Left lung (tissue), 10 donors: ENCODE data around the gene SLC36A4. TPM values are rescaled to one million over a fixed set of nuclear protein-coding genes. Genes with fewer than 3 reads are reported as not detected.
"Not testable (repeated sequence)": the region's sequence is repeated elsewhere in the genome, so short reads cannot be mapped to it uniquely, and the experiment has no call there.

Source experiments
- ATAC-seq: fragments of 200-7000 bp; cut with Tn5 transposase; one replicate; pipeline ENCODE4 v1.9.1; 2020; ENCODE audit warnings: moderate library complexity
- DNase-seq, 4 donors: peaks; one replicate each; pipeline ENCODE4 v3.0.0-alpha.2; 2013 to 2020
- H3K27ac ChIP-seq, 2 donors: fragments of 200-600 bp; sonication (generic) in 1 of 2; one replicate each; pipeline versions ENCODE4 v1.5.0 to v1.8.0; 2020 to 2021
- H3K27me3 ChIP-seq, 2 donors: fragments of 200-600 bp; sonication (generic) in 1 of 2; one replicate each; pipeline versions ENCODE4 v1.5.0 to v1.8.0; 2020 to 2021
- H3K36me3 ChIP-seq, 2 donors: fragments of 200-600 bp; sonication (generic) in 1 of 2; one replicate each; pipeline versions ENCODE4 v1.5.0 to v1.8.0; 2020 to 2021
- H3K4me1 ChIP-seq, 2 donors: fragments of 200-600 bp; one replicate each; pipeline ENCODE4 v1.8.0; 2021
- H3K4me3 ChIP-seq, 2 donors: fragments of 200-600 bp; sonication (generic) in 1 of 2; one replicate each; pipeline versions ENCODE4 v1.5.0 to v1.8.0; 2020 to 2021; ENCODE audit warnings: mild to moderate bottlenecking in 1 of 2
- H3K9me3 ChIP-seq, 2 donors: fragments of 200-600 bp; sonication (generic) in 1 of 2; one replicate each; pipeline versions ENCODE4 v1.5.0 to v1.8.0; 2020 to 2021
- intact Hi-C, 2 donors: fragments of 100-400 bp; cut with DNase I; formaldehyde crosslinking; loops; one replicate each; pipeline versions ENCODE4 v1.11.2 to v1.14.2; 2022
- polyA plus RNA-seq, 6 donors: library from polyadenylated mRNA; unstranded; fragments of 120-200 nt; gene quantifications; one replicate each; pipeline ENCODE4 v1.2.1, GENCODE V29; 2013; ENCODE audit not compliant: insufficient read length in 6 of 6
- total RNA-seq, 2 donors: library from RNA; stranded (reverse); fragmentation: NEBNext Ultra II Directional; extraction: Animal tissue kit (Norgen Biotek cat#: 25700); gene quantifications; one replicate each; pipeline ENCODE4 v1.2.1, GENCODE V29; 2021
- TF ChIP-seq, protein P1 (sequence below), 2 donors: fragments of 200-600 bp; sonication (generic) in 1 of 2; IDR thresholded peaks; one replicate each; pipeline versions ENCODE4 v1.5.0 to v1.8.0; 2021; ENCODE audit warnings: antibody characterized with exemption in 2 of 2
- donor health status: DM: no; HTN: yes; CAD: no.
- donor health status: DM: no; HTN: no; CAD: no.

SLC36A4 gene
- total and polyA plus RNA-seq, 8 donors, result 10.3 to 29.4 (median 19.0) TPM

DNA sequence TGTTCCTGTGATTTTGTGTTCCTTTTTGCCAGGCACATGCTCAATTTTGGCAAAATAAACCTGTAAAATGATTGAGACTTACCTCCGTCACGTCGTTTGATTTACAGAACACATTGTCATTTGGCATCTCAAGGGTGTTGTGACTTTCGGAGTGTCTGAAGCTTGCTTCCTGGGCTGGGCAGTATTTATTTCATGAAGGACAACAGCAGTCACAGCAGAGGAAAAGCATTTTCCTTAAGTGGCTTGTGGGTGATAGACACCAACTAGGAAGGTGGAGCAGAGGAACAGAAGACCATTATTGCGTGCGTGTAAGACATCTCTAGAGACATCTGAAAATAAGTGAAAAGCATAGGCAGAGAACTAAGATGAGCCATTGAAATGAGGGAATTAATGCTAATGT is 80.2 kb downstream of the SLC36A4 start:
- no peak for DNase-seq
- Histone ChIP-seq H3K36me3 (no peaks in the 10 kb centered on the region), H3K27me3 (no peaks in the 10 kb centered on the region), H3K9me3 (no peaks in the 10 kb centered on the region), H3K4me1 (no peaks in the 10 kb centered on the region), H3K4me3 (no peak overlapping the region), H3K27ac (no peak overlapping the region)
- TF ChIP-seq, protein P1, sequence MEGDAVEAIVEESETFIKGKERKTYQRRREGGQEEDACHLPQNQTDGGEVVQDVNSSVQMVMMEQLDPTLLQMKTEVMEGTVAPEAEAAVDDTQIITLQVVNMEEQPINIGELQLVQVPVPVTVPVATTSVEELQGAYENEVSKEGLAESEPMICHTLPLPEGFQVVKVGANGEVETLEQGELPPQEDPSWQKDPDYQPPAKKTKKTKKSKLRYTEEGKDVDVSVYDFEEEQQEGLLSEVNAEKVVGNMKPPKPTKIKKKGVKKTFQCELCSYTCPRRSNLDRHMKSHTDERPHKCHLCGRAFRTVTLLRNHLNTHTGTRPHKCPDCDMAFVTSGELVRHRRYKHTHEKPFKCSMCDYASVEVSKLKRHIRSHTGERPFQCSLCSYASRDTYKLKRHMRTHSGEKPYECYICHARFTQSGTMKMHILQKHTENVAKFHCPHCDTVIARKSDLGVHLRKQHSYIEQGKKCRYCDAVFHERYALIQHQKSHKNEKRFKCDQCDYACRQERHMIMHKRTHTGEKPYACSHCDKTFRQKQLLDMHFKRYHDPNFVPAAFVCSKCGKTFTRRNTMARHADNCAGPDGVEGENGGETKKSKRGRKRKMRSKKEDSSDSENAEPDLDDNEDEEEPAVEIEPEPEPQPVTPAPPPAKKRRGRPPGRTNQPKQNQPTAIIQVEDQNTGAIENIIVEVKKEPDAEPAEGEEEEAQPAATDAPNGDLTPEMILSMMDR (IDR thresholded peaks at IDR 0.05), result no peak
- intact Hi-C loops, result no loop called here
- ATAC-seq, result no peak

DNA sequence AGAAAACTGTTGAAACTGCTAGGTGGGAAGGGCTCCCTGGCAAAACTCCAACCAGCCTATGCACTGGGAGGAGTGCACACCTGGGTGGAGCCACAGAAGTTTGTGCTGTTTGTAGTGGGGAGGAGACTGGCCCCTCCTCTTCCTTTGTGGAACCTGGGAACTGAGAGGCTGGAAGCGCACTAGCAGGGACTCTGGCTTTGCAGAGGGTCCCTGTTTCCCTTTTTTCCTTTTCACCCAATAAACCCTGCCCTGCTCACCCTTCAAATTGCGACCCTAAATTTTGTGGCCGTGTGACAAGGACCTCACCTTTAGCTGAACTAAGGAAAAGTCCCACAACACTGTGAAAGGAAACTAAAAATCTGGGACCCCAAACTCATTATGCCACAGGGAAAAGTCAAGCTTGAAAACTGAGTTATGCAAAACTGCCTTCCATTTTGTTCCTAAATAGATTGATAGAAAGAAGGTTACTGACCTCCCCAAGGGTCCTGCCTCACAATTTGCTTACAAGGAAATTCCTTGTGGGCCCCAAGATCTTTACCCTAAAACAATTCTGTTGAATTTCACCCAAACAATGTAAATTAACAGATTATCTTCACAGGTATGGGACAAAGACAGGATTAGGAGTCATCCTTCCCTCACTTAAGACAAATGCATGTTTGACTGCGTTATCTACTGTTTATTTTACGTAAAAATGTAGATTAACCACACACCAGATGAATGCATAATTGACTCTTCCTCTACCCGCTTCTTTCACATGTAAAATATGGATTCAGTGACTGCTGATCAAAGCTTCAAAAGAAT is 81.0 kb downstream of the SLC36A4 start:
- Histone ChIP-seq H3K27me3 (no peaks in the 10 kb centered on the region), H3K9me3 (no peaks in the 10 kb centered on the region), H3K27ac (no peak overlapping the region), H3K4me3 (no peak overlapping the region), H3K36me3 (no peaks in the 10 kb centered on the region), H3K4me1 (no peaks in the 10 kb centered on the region)
- TF ChIP-seq, protein P1 (IDR thresholded peaks at IDR 0.05), result no peak
- intact Hi-C loops, result no loop called here
- DNase-seq, result no peak
- no peak for ATAC-seq

DNA sequence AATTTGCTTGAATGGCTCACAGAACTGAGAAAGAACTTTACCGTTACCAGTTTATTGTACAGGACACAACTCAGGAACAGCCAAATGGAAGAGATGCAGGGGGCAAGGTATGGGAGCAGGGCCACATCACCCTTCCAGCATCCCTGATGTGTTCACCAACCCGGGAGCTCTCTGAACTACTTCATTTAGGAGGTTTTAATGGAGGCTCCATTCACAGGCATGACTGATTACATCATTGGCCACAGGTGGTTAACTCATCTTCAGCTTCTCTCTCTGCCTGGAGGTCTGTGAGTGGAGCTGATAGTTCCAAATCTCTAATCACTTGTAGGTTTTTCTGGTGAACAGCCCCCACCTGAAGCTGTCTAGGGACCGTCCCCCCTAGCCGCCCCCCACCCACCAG is 83.5 kb downstream of the SLC36A4 start:
- H3K27me3 ChIP-seq, result no peaks in the 10 kb centered on the region
- no peak overlapping the region for H3K4me3 ChIP-seq
- H3K9me3 ChIP-seq, result no peaks in the 10 kb centered on the region
- TF ChIP-seq, protein P1 (IDR thresholded peaks at IDR 0.05), result no peak
- intact Hi-C loops, result no loop called here
- ATAC-seq (no peak), DNase-seq (no peak)
- no peak overlapping the region for H3K27ac ChIP-seq
- no peaks in the 10 kb centered on the region for H3K36me3 ChIP-seq
- no peaks in the 10 kb centered on the region for H3K4me1 ChIP-seq

DNA sequence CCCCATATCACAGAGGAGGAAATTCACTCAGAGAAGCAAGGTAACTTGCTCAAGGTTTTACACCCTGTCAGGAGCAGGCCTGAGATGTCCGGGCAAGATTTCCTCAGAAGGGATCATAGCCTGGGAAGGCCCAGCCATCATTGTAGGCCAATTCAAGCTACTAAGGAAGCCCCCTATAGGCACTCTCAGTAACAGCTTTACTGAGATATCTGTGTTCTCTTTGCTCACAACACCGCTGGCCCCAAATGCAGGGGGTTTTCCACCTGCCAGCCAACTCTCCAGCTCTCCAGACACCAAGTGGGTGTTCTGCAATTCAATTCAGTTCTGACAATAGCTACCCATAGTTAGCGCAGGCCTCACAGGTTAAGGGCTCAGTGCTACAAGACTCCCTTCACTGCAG is 84.0 kb downstream of the SLC36A4 start:
- no peak for ATAC-seq
- intact Hi-C loops, result no loop called here
- Histone ChIP-seq H3K36me3 (no peaks in the 10 kb centered on the region), H3K9me3 (no peaks in the 10 kb centered on the region), H3K27ac (no peak overlapping the region), H3K4me3 (no peak overlapping the region), H3K4me1 (no peaks in the 10 kb centered on the region), H3K27me3 (no peaks in the 10 kb centered on the region)
- DNase-seq, result no peak
- TF ChIP-seq, protein P1 (IDR thresholded peaks at IDR 0.05), result no peak

DNA sequence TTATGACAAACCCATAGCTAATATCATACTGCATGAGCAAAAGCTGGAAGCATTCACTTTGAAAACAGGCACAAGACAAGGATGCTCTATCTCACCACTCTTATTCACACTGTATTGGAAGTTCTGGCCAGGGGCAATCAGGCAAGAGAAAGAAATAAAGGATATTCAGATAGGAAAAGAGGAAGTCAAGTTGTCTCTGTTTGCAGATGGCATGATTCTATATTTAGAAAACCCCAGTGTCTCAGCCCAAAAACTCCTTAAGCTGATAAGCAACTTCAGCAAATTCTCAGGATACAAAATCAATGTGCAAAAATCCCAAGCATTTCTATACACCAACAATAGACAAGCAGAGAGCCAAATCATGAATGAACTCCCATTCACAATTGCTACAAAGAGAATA is 86.6 kb downstream of the SLC36A4 start:
- H3K27me3 ChIP-seq, H3K4me3 ChIP-seq, DNase-seq, H3K36me3 ChIP-seq, ATAC-seq, intact Hi-C loops, H3K4me1 ChIP-seq, H3K9me3 ChIP-seq, H3K27ac ChIP-seq: not testable (repeated sequence)

DNA sequence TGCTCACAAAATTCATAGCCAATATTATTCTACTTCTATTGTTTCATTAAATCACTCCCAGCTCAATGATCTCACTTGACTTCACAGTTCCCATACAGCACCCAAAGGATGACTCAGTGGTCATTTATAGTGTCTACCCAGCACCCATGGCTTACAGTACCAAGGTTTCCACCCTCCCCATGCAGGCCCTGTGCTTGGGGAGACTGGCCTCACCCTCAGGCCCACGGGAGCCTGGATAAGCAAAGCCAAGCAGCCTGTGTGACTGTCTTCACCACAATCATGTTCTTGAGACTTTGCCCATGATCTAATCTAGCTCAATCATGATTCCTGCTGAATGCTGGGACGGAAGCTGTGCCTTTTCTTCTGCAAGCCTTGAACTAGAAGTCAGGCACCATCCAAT is 97.6 kb downstream of the SLC36A4 start:
- H3K9me3 ChIP-seq, result peaks cover 0 to 14% of the 10 kb centered on the region in 2 donors
- no peaks in the 10 kb centered on the region for H3K27me3 ChIP-seq
- TF ChIP-seq, protein P1 (IDR thresholded peaks at IDR 0.05), result no peak
- no peaks in the 10 kb centered on the region for H3K36me3 ChIP-seq
- no peak overlapping the region for H3K4me3 ChIP-seq
- no peak for DNase-seq
- no peak for ATAC-seq
- H3K27ac ChIP-seq, result no peak overlapping the region
- intact Hi-C loops, result no loop called here
- no peaks in the 10 kb centered on the region for H3K4me1 ChIP-seq
